DMS79 treated with DMSO at 0.1 percent for 48 hours (cell line): Measurements from ENCODE around the gene ANO2.
"Not testable (repeated sequence)": the region's sequence is repeated elsewhere in the genome, so short reads cannot be mapped to it uniquely, and the experiment has no call there.

Experiments
- DNase-seq: peaks from one replicate; lab custom pipeline; 2025; lab: John Stamatoyannopoulos, UW

The ANO2 gene

GRCh38 chr12:5548152-5548943, 396.7 kb downstream of the ANO2 start:
- DNase-seq = no peak

- DNase-seq = no peak
These were observed 398.4 kb downstream of the ANO2 start for GRCh38 chr12:5546616-5547015.

- DNase-seq = no peak
These were observed 407.3 kb downstream of the ANO2 start for GRCh38 chr12:5537771-5538170.

- DNase-seq = not testable (repeated sequence)
These were observed 407.9 kb downstream of the ANO2 start for GRCh38 chr12:5537026-5537615.

- no peak for DNase-seq
These were observed 409.5 kb downstream of the ANO2 start for GRCh38 chr12:5535541-5535940.

GRCh38 chr12:5534426-5535199, 410.4 kb downstream of the ANO2 start:
- DNase-seq = no peak

- no peak for DNase-seq
These were observed 411.7 kb downstream of the ANO2 start for GRCh38 chr12:5533368-5533767.

GRCh38 chr12:5525783-5526367, 419.2 kb downstream of the ANO2 start:
- DNase-seq = no peak

- DNase-seq = no peak
These were observed 420.2 kb downstream of the ANO2 start for GRCh38 chr12:5524769-5525436.

- DNase-seq = no peak
These were observed 420.8 kb downstream of the ANO2 start for GRCh38 chr12:5524116-5524768.

GRCh38 chr12:5523396-5524115, 421.5 kb downstream of the ANO2 start:
- no peak for DNase-seq

GRCh38 chr12:5522432-5523335, 422.4 kb downstream of the ANO2 start:
- peak; percentile 80 for DNase-seq

- DNase-seq = no peak
These were observed 423.4 kb downstream of the ANO2 start for GRCh38 chr12:5521456-5522325.

GRCh38 chr12:5520831-5521230, 424.2 kb downstream of the ANO2 start:
- no peak for DNase-seq

GRCh38 chr12:5520037-5520436, 425.0 kb downstream of the ANO2 start:
- no peak for DNase-seq

- DNase-seq = no peak
These were observed 426.3 kb downstream of the ANO2 start for GRCh38 chr12:5518584-5519365.

- DNase-seq = no peak
These were observed 428.5 kb downstream of the ANO2 start for GRCh38 chr12:5516371-5517241.
